Pancreas (tissue), 10 donors: ENCODE data around the gene RGS7. TPM values are rescaled to one million over a fixed set of nuclear protein-coding genes. Genes with fewer than 3 reads are reported as not detected.

Experiments used
- ATAC-seq, 4 donors: fragments of 200-7000 bp; cut with Tn5 transposase; one replicate each; pipeline versions ENCODE4 v1.8.0 to v1.9.1; 2020; ENCODE audit warnings: mild to moderate bottlenecking in 4 of 4, moderate library complexity in 4 of 4
- DNase-seq, 6 donors: peaks; one replicate each; pipeline ENCODE4 v3.0.0-alpha.2; 2020
- FAIRE-seq: peaks from 2 replicates; lab custom pipeline; 2012; peaks lifted over from hg19 to GRCh38; lab: Jason Lieb, UNC
- H3K27ac ChIP-seq, 4 donors: fragments of 200-600 bp; sonication (generic); 1 replicate in 3 of 4; 2 replicates in 1 of 4; pipeline versions ENCODE4 v1.5.0 to v1.8.0; 2020
- H3K27me3 ChIP-seq, 4 donors: fragments of 200-600 bp; one replicate each; pipeline ENCODE4 v1.8.0; 2021
- H3K36me3 ChIP-seq, 3 donors: fragments of 200-600 bp; sonication (generic) in 1 of 3; one replicate each; pipeline versions ENCODE4 v1.5.0 to v1.8.0; 2020 to 2021
- H3K4me1 ChIP-seq, 3 donors: fragments of 200-600 bp; one replicate each; pipeline ENCODE4 v1.8.0; 2021
- H3K4me3 ChIP-seq, 4 donors: fragments of 200-600 bp; sonication (generic) in 2 of 4; one replicate each; pipeline versions ENCODE4 v1.5.0 to v1.8.0; 2020 to 2021
- H3K9me3 ChIP-seq, 4 donors: fragments of 200-600 bp; one replicate each; pipeline ENCODE4 v1.8.0; 2021
- CTCF ChIP-seq, 4 donors: fragments of 200-600 bp; sonication (generic) in 3 of 4; IDR thresholded peaks; one replicate each; pipeline versions ENCODE4 v1.5.0 to v1.8.0; 2021; ENCODE audit warnings: antibody characterized with exemption in 4 of 4
- WGBS, 2 donors: extraction: QIAGEN DNeasy Blood & Tissue Kit; methylation state at CpG; one replicate each; pipeline ENCODE4 v1.1.7; 2013; 5-methylcytosine and 5-hydroxymethylcytosine counted together
- intact Hi-C, 3 donors: fragments of 100-400 bp; cut with DNase I; formaldehyde crosslinking; loops; one replicate each; pipeline versions ENCODE4 v1.11.1 to v1.14.2; 2022
- polyA plus RNA-seq, 2 donors: library from polyadenylated mRNA; stranded (reverse); fragments of 200-250 nt; gene quantifications; one replicate each; pipeline ENCODE4 v1.2.3, GENCODE V29; 2013
- total RNA-seq, 6 donors: library from RNA; stranded (reverse); fragmentation: NEBNext Ultra II Directional in 4 of 6; extraction: Animal tissue kit (Norgen Biotek cat#: 25700) in 4 of 6; gene quantifications; one replicate each; pipeline versions ENCODE4 v1.2.1 to v1.2.4, GENCODE V29; 2021 to 2023
- donor health status: healthy with polysubstance abuse.
- donor health status: DM: no; HTN: no; CAD: no; lungs with moderate emphysema.
- donor health status: DM: no; HTN: no; CAD: no.
- donor health status: control.
- donor health status: control.
- donor health status: Bipolar disorder and iron deficiency.
- donor health status: DM: yes; HTN: yes; CAD: no.
- donor health status: DM: no; HTN: no; CAD: no.
- donor health status: DM: no; HTN: no; CAD: no.
- donor health status: DM: yes; HTN: yes; CAD: no.

Gene RGS7
- total and polyA plus RNA-seq, 8 donors, result 0.08 to 4.2 (median 0.33) TPM

DNA sequence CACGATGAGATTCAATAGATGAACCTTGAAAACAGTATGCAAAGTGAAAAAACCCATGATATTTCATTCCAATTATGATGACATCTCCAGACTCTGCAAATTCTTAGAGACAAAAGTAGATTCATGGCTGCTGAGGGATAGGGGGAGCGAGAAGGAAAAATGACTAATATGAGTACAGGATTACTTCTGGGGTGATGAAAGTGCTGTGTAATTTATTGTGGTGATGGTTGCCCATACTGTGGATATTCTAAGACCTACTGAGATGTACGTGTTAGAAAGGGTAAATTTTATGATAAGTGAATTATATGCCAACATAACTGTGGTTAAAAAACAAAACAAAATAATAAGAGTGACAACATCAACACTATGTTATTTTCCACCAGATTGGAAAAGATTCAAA is 18.9 kb upstream of the RGS7 start:
- Histone ChIP-seq H3K4me3 (no peak overlapping the region), H3K36me3 (no peaks in the 10 kb centered on the region), H3K9me3 (no peaks in the 10 kb centered on the region), H3K4me1 (no peaks in the 10 kb centered on the region), H3K27ac (no peak overlapping the region), H3K27me3 (no peaks in the 10 kb centered on the region)
- ATAC-seq (no peak), FAIRE-seq (no peak), DNase-seq (no peak)
- intact Hi-C loops, result no loop called here
- no peak for TF ChIP-seq CTCF (IDR thresholded peaks at IDR 0.05)
- 64 to 73% methylated on average over 3 of the region's 3 CpGs for WGBS, 2 donors

GRCh38 chr1:241366196-241366595 is 9.2 kb upstream of the RGS7 start:
- Histone ChIP-seq H3K4me3 (no peak overlapping the region), H3K36me3 (no peaks in the 10 kb centered on the region), H3K27ac (no peak overlapping the region), H3K4me1 (no peaks in the 10 kb centered on the region), H3K27me3 (no peaks in the 10 kb centered on the region), H3K9me3 (no peaks in the 10 kb centered on the region)
- DNase-seq (no peak), ATAC-seq (no peak), FAIRE-seq (no peak)
- no peak for TF ChIP-seq CTCF (IDR thresholded peaks at IDR 0.05)
- WGBS, 2 donors, result 72 to 81% methylated on average over 4 of the region's 4 CpGs
- intact Hi-C loops, result no loop called here

DNA sequence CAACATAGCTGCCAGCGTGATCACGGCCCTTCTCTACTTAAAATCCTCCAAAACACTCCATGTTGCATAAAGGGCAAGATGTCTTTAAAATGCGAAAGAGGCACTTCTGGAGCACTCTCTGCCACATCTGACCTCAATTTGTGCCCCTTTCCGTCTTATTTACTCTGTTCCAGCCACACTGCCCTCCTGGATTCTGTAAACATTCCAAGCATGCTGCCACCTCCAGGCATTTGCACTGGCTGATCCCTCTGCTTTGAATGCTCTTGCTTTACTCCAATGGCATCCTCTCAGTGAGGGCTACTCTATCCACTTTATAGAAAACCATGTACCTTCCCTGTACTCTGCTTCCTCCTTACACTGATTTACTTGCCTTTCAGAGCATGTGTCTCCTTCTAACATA is 5.3 kb upstream of the RGS7 start:
- DNase-seq (no peak), ATAC-seq (no peak), FAIRE-seq (no peak)
- TF ChIP-seq CTCF (IDR thresholded peaks at IDR 0.05), result no peak
- no peak overlapping the region for H3K27ac ChIP-seq
- H3K4me3 ChIP-seq, result no peak overlapping the region
- no peaks in the 10 kb centered on the region for H3K4me1 ChIP-seq
- intact Hi-C loops, result no loop called here
- no peaks in the 10 kb centered on the region for H3K9me3 ChIP-seq
- WGBS, 2 donors, result 55 to 56% methylated on average over 4 of the region's 4 CpGs
- no peaks in the 10 kb centered on the region for H3K27me3 ChIP-seq
- no peaks in the 10 kb centered on the region for H3K36me3 ChIP-seq

- no peak for TF ChIP-seq CTCF (IDR thresholded peaks at IDR 0.05)
- H3K9me3 ChIP-seq, result no peaks in the 10 kb centered on the region
- intact Hi-C loops, result no loop called here
- no peaks in the 10 kb centered on the region for H3K4me1 ChIP-seq
- ATAC-seq (no peak), DNase-seq (no peak), FAIRE-seq (no peak)
- H3K27me3 ChIP-seq, result no peaks in the 10 kb centered on the region
- H3K27ac ChIP-seq, result no peak overlapping the region
- 11% methylated on average over 32 to 33 of the region's 33 CpGs for WGBS, 2 donors
- H3K36me3 ChIP-seq, result no peaks in the 10 kb centered on the region
- peak overlapping the region; percentile 33 to 63 (median 44) for H3K4me3 ChIP-seq
These were observed 648 bp upstream of the RGS7 start for GRCh38 chr1:241357366-241358340.

GRCh38 chr1:241356187-241356518 is 852 bp downstream of the RGS7 start:
- WGBS, 2 donors, result 2 to 6% methylated on average over 14 of the region's 14 CpGs
- H3K27me3 ChIP-seq, result no peaks in the 10 kb centered on the region
- H3K27ac ChIP-seq, result no peak overlapping the region
- H3K9me3 ChIP-seq, result no peaks in the 10 kb centered on the region
- FAIRE-seq, result no peak
- TF ChIP-seq CTCF (IDR thresholded peaks at IDR 0.05), result no peak
- DNase-seq, result peak in 3 of 6 donors; percentile 13 to 52 (median 45)
- intact Hi-C loops, result no loop called here
- H3K4me3 ChIP-seq, result peak overlapping the region in 2 of 4 donors; percentile 45 to 63
- no peaks in the 10 kb centered on the region for H3K4me1 ChIP-seq
- ATAC-seq, result peak in 3 of 4 donors; percentile 36 to 41 (median 40)
- H3K36me3 ChIP-seq, result no peaks in the 10 kb centered on the region
